Psoas muscle (tissue), 8 donors: ENCODE results near the gene ZNF398. TPM values are rescaled to one million over a fixed set of nuclear protein-coding genes. Genes with fewer than 3 reads are reported as not detected.

ENCODE experiments used
- ATAC-seq, 4 donors: fragments of 200-7000 bp; cut with Tn5 transposase; one replicate each; pipeline ENCODE4 v1.9.1; 2020; ENCODE audit warnings: moderate library complexity in 3 of 4, mild to moderate bottlenecking in 2 of 4
- DNase-seq, 2 donors: peaks; one replicate each; pipeline ENCODE4 v3.0.0-alpha.2; 2020
- H3K27ac ChIP-seq: fragments of 200-600 bp; one replicate; pipeline ENCODE4 v1.8.0; 2022
- H3K27me3 ChIP-seq, 3 donors: fragments of 200-600 bp in 1 of 3; one replicate each; pipeline versions ENCODE4 v1.6.1 to v1.8.0; 2013 to 2022; ENCODE audit warnings: low read length in 2 of 3, mild to moderate bottlenecking in 2 of 3, moderate library complexity in 1 of 3; ENCODE audit not compliant: insufficient read depth in 3 of 3
- H3K36me3 ChIP-seq, 2 donors: fragments of 200-600 bp in 1 of 2; one replicate each; pipeline versions ENCODE4 v1.6.1 to v1.8.0; 2013 to 2022; ENCODE audit warnings: low read depth in 1 of 2, mild to moderate bottlenecking in 1 of 2, moderate library complexity in 1 of 2; ENCODE audit not compliant: insufficient read depth in 1 of 2
- H3K4me1 ChIP-seq: fragments of 200-600 bp; one replicate; pipeline ENCODE4 v1.8.0; 2022
- H3K4me3 ChIP-seq: fragments of 200-600 bp; one replicate; pipeline ENCODE4 v1.8.0; 2022; ENCODE audit warnings: mild to moderate bottlenecking
- H3K9me3 ChIP-seq: fragments of 200-600 bp; one replicate; pipeline ENCODE4 v1.8.0; 2022
- CTCF ChIP-seq: fragments of 200-600 bp; IDR thresholded peaks from one replicate; pipeline ENCODE4 v1.8.0; 2022; ENCODE audit warnings: antibody characterized with exemption
- WGBS, 3 donors: extraction: QIAGEN DNeasy Blood & Tissue Kit; methylation state at CpG; one replicate each; pipeline versions ENCODE4 v1.1.6 to v1.1.7; 2013; 5-methylcytosine and 5-hydroxymethylcytosine counted together
- intact Hi-C, 2 donors: fragments of 100-400 bp; cut with DNase I; formaldehyde crosslinking; loops; one replicate each; pipeline versions ENCODE4 v1.11.0 to v1.14.2; 2022
- polyA plus RNA-seq, 3 donors: library from polyadenylated mRNA; stranded (reverse); fragments of 200-250 nt; gene quantifications; one replicate each; pipeline ENCODE4 v1.2.3, GENCODE V29; 2013
- total RNA-seq, 4 donors: library from RNA; stranded (reverse); fragmentation: NEBNext Ultra II Directional in 2 of 4; extraction: Animal tissue kit (Norgen Biotek cat#: 25700) in 2 of 4; gene quantifications; one replicate each; pipeline versions ENCODE4 v1.2.1 to v1.2.4, GENCODE V29; 2021 to 2023
- donor health status: healthy with polysubstance abuse.
- donor health status: DM: no; HTN: no; CAD: no; lungs with moderate emphysema.
- donor health status: Bipolar disorder and iron deficiency.
- donor health status: healthy.
- donor health status: DM: yes; HTN: yes; CAD: no.
- donor health status: DM: no; HTN: no; CAD: no.
- donor health status: DM: no; HTN: no; CAD: no.
- donor health status: DM: yes; HTN: yes; CAD: no.

The ZNF398 gene
- total and polyA plus RNA-seq, 7 donors: 2.8 to 12.4 (median 7.8) TPM

GRCh38 chr7:149147752-149148653, 750 bp downstream of the ZNF398 start:
- peak overlapping the region; percentile 94 for H3K27ac ChIP-seq
- no peak for TF ChIP-seq CTCF
- peaks cover 21% of the 10 kb centered on the region for H3K4me1 ChIP-seq
- DNase-seq (peak; percentile 66 to 77), ATAC-seq (peak; percentile 51 to 78 (median 62))
- peak overlapping the region; percentile 98 for H3K4me3 ChIP-seq
- 0 to 1% (median 0%) methylated on average over 61 to 86 of the region's 86 CpGs for WGBS, 3 donors
- H3K36me3 ChIP-seq: no peaks in the 10 kb centered on the region
- no peaks in the 10 kb centered on the region for H3K27me3 ChIP-seq
- H3K9me3 ChIP-seq: no peaks in the 10 kb centered on the region
- intact Hi-C loops: loop anchor here in 1 of 2 donors (2.0 kb wide), 1 partner anchor 19 kb away; no protein-coding TSS in a partner anchor

- Histone ChIP-seq H3K4me1 (peaks cover 21% of the 10 kb centered on the region), H3K9me3 (no peaks in the 10 kb centered on the region), H3K4me3 (no peak overlapping the region), H3K36me3 (peaks cover 6 to 24% of the 10 kb centered on the region in 2 donors), H3K27me3 (no peaks in the 10 kb centered on the region), H3K27ac (no peak overlapping the region)
- intact Hi-C loops: loop anchor here in 1 of 2 donors (10.0 kb wide), 1 partner anchor 84 kb away; the partner anchor contains the start of gene ZNF212
- no peak for TF ChIP-seq CTCF
- no peak for DNase-seq
- WGBS, 3 donors: 66 to 73% (median 67%) methylated on average over 4 of the region's 4 CpGs
- ATAC-seq: no peak
These were observed 3.7 kb downstream of the ZNF398 start for GRCh38 chr7:149150981-149151380.

GRCh38 chr7:149153346-149153745, 6.1 kb downstream of the ZNF398 start:
- intact Hi-C loops: loop anchor here in 1 of 2 donors (10.0 kb wide), 1 partner anchor 81 kb away; the partner anchor contains the start of gene ZNF212
- no peaks in the 10 kb centered on the region for H3K27me3 ChIP-seq
- no peaks in the 10 kb centered on the region for H3K9me3 ChIP-seq
- no peak for DNase-seq
- 91 to 95% (median 93%) methylated on average over 2 of the region's 2 CpGs for WGBS, 3 donors
- no peak for TF ChIP-seq CTCF
- H3K27ac ChIP-seq: no peak overlapping the region
- H3K4me1 ChIP-seq: peaks cover 21% of the 10 kb centered on the region
- H3K4me3 ChIP-seq: no peak overlapping the region
- no peak for ATAC-seq
- H3K36me3 ChIP-seq: peaks cover 8 to 44% of the 10 kb centered on the region in 2 donors

- Histone ChIP-seq H3K4me3 (no peak overlapping the region), H3K36me3 (peaks cover 8 to 48% of the 10 kb centered on the region in 2 donors), H3K27ac (no peak overlapping the region), H3K27me3 (no peaks in the 10 kb centered on the region), H3K4me1 (peaks cover 15% of the 10 kb centered on the region), H3K9me3 (no peaks in the 10 kb centered on the region)
- TF ChIP-seq CTCF: no peak
- ATAC-seq: no peak
- 88 to 94% (median 91%) methylated on average over 11 of the region's 11 CpGs for WGBS, 3 donors
- intact Hi-C loops: loop anchor here in 1 of 2 donors (10.0 kb wide), 1 partner anchor 81 kb away; the partner anchor contains the start of gene ZNF212
- no peak for DNase-seq
These were observed 6.8 kb downstream of the ZNF398 start for GRCh38 chr7:149154056-149154455.
